ENCODE data around the gene DAPP1. TPM values are rescaled to one million over a fixed set of nuclear protein-coding genes. Genes with fewer than 3 reads are reported as not detected.

DAPP1 gene
- total and polyA plus RNA-seq, 2 donors (not counting 3 experiments of a cell fraction or from before 2014, with no cell fraction given) = not detected

GRCh38 chr4:99833756-99834155 lies 17.1 kb downstream of the DAPP1 start:
- H3K9me3 ChIP-seq (replicated peaks; ENCODE audit: control insufficient read depth, insufficient read depth, low read length) = no peaks in the 10 kb centered on the region
- TF ChIP-seq POLR2A (IDR thresholded peaks at IDR 0.05; ENCODE audit: low read depth, low read length) (no peak), MAX (IDR thresholded peaks at IDR 0.05; ENCODE audit: insufficient read depth, insufficient read length) (no peak), JUN (IDR thresholded peaks at IDR 0.05; ENCODE audit: borderline replicate concordance, insufficient read depth, insufficient read length, low read depth) (no peak), EZH2 (IDR thresholded peaks at IDR 0.05; ENCODE audit: borderline replicate concordance, low read depth, low read length, severe bottlenecking) (no peak), POLR2AphosphoS5 (IDR thresholded peaks at IDR 0.05; ENCODE audit: insufficient read depth, low read depth, low read length) (no peak), CTCF (IDR thresholded peaks at IDR 0.05; ENCODE audit: extremely low read depth in 1 of 2, insufficient read depth in 1 of 2, low read depth in 1 of 2, low read length in 2 of 2) (no peak), FOS (IDR thresholded peaks at IDR 0.05; ENCODE audit: borderline replicate concordance, insufficient read depth, low read length) (no peak), GATA2 (IDR thresholded peaks at IDR 0.05; ENCODE audit: insufficient read depth, insufficient read length, low read depth, low read length) (no peak), MYC (IDR thresholded peaks at IDR 0.05; ENCODE audit: low read depth, low read length) (no peak)
- dilution Hi-C loops (cut with MboI; ENCODE audit: extremely low pct_ligation_motif_present, low sequenced_read_pairs) (no loop called here), intact Hi-C loops (cut with micrococcal nuclease) (no loop called here)
- H3K9me1 ChIP-seq (replicated peaks; ENCODE audit: control insufficient read depth, extremely low read depth, insufficient read depth, low read length) = no peaks in the 10 kb centered on the region
- no peak overlapping the region for H3K4me3 ChIP-seq (replicated peaks in 1 of 3; ENCODE audit: insufficient read depth in 1 of 3, low read depth in 1 of 3, low read length in 3 of 3)
- FAIRE-seq (no peak), DNase-seq (ENCODE audit: low read depth, low spot score) (no peak)
- H3K79me2 ChIP-seq (ENCODE audit: control insufficient read depth, insufficient read depth, low read length) = no peaks in the 10 kb centered on the region
- no peak overlapping the region for H3K4me2 ChIP-seq (ENCODE audit: insufficient read depth, low read length)
- no TSS peak for BruUV-seq (replicated peaks)
- ChIA-PET CTCF (no interaction called here), POLR2A (no interaction called here)
- no peaks in the 10 kb centered on the region for H4K20me1 ChIP-seq (replicated peaks; ENCODE audit: control insufficient read depth, extremely low read depth, insufficient read depth, low read length)
- H3K27ac ChIP-seq (ENCODE audit: insufficient read depth, low read depth, low read length) = no peak overlapping the region
- H3K9ac ChIP-seq (replicated peaks; ENCODE audit: extremely low read depth, insufficient read depth, low read length) = no peak overlapping the region
- H3K36me3 ChIP-seq (ENCODE audit: control insufficient read depth in 2 of 2, extremely low read depth in 1 of 2, insufficient read depth in 2 of 2, low read length in 2 of 2) = no peaks in the 10 kb centered on the region
- H3K4me1 ChIP-seq (ENCODE audit: control insufficient read depth, extremely low read depth, insufficient read depth, low read length) = no peaks in the 10 kb centered on the region
- H3K27me3 ChIP-seq (ENCODE audit: control insufficient read depth in 2 of 2, insufficient read depth in 2 of 2, low read length in 2 of 2) = peaks cover 0 to 2% of the 10 kb centered on the region in 2 experiments
- H2AFZ ChIP-seq (ENCODE audit: low read depth, low read length) = no peak overlapping the region
